ENCODE data around the gene REXO1.

Gene REXO1

GRCh38 chr19:1855040-1855827, 7.0 kb upstream of the REXO1 start (continued):
- TF ChIP-seq AEBP2 (tag by site-specific recombination; IDR thresholded peaks at IDR 0.05; ENCODE audit: borderline replicate concordance) (no peak), ZNF707 (tag by site-specific recombination; IDR thresholded peaks at IDR 0.05) (no peak), ZNF341 (tag by site-specific recombination; IDR thresholded peaks at IDR 0.05; ENCODE audit: low read depth) (0 out of 2 replicates have a peak, but pooled peaks have one; percentile 16), ZNF544 (tag by site-specific recombination; IDR thresholded peaks at IDR 0.05) (no peak), ZSCAN16 (tag by site-specific recombination; IDR thresholded peaks at IDR 0.05) (no peak), ZNF302 (tag by site-specific recombination; IDR thresholded peaks at IDR 0.05; ENCODE audit: low read depth) (no peak), ZNF362 (tag by site-specific recombination; IDR thresholded peaks at IDR 0.05) (no peak), ZNF23 (tag by site-specific recombination; IDR thresholded peaks at IDR 0.05; ENCODE audit: borderline replicate concordance) (no peak), ZNF274 (IDR thresholded peaks at IDR 0.05; ENCODE audit: low read length) (no peak), ZNF274 (tag by site-specific recombination; IDR thresholded peaks at IDR 0.05; ENCODE audit: borderline replicate concordance) (no peak), ZNF571 (tag by site-specific recombination; IDR thresholded peaks at IDR 0.05) (no peak), SP7 (tag by site-specific recombination; IDR thresholded peaks at IDR 0.05) (no peak), KLF1 (tag by site-specific recombination; IDR thresholded peaks at IDR 0.05) (peak; percentile 86), ZNF549 (tag by site-specific recombination; IDR thresholded peaks at IDR 0.05) (no peak), KLF8 (tag by site-specific recombination; IDR thresholded peaks at IDR 0.05) (peak; percentile 83; the same call in 1 of the 2 replicates), ZNF837 (tag by site-specific recombination; IDR thresholded peaks at IDR 0.05) (no peak), KLF7 (tag by site-specific recombination; IDR thresholded peaks at IDR 0.05; ENCODE audit: borderline replicate concordance) (no peak), HOXD13 (CRISPR knock-in tag; IDR thresholded peaks at IDR 0.05; ENCODE audit: borderline replicate concordance) (no peak), ZNF600 (tag by site-specific recombination; IDR thresholded peaks at IDR 0.05) (no peak), BCL11A (tag by site-specific recombination; IDR thresholded peaks at IDR 0.05; ENCODE audit: low read depth) (0 out of 2 replicates have a peak, but pooled peaks have one; percentile 17), ZNF169 (tag by site-specific recombination; IDR thresholded peaks at IDR 0.05) (no peak), MYNN (tag by site-specific recombination; IDR thresholded peaks at IDR 0.05; ENCODE audit: borderline replicate concordance) (no peak), EGR2 (tag by site-specific recombination; IDR thresholded peaks at IDR 0.05; ENCODE audit: low read depth) (no peak; the same call in none of the 2 replicates), YY2 (tag by site-specific recombination; IDR thresholded peaks at IDR 0.05) (no peak), ZNF704 (tag by site-specific recombination; IDR thresholded peaks at IDR 0.05) (no peak), ZNF335 (tag by site-specific recombination; conservative IDR thresholded peaks at IDR 0.05) (peak; percentile 27; the same call in 1 of the 2 replicates), ZNF514 (tag by site-specific recombination; IDR thresholded peaks at IDR 0.05) (no peak), SP2 (tag by site-specific recombination; IDR thresholded peaks at IDR 0.05) (peak; percentile 86)
- TF ChIP-seq, protein P1, sequence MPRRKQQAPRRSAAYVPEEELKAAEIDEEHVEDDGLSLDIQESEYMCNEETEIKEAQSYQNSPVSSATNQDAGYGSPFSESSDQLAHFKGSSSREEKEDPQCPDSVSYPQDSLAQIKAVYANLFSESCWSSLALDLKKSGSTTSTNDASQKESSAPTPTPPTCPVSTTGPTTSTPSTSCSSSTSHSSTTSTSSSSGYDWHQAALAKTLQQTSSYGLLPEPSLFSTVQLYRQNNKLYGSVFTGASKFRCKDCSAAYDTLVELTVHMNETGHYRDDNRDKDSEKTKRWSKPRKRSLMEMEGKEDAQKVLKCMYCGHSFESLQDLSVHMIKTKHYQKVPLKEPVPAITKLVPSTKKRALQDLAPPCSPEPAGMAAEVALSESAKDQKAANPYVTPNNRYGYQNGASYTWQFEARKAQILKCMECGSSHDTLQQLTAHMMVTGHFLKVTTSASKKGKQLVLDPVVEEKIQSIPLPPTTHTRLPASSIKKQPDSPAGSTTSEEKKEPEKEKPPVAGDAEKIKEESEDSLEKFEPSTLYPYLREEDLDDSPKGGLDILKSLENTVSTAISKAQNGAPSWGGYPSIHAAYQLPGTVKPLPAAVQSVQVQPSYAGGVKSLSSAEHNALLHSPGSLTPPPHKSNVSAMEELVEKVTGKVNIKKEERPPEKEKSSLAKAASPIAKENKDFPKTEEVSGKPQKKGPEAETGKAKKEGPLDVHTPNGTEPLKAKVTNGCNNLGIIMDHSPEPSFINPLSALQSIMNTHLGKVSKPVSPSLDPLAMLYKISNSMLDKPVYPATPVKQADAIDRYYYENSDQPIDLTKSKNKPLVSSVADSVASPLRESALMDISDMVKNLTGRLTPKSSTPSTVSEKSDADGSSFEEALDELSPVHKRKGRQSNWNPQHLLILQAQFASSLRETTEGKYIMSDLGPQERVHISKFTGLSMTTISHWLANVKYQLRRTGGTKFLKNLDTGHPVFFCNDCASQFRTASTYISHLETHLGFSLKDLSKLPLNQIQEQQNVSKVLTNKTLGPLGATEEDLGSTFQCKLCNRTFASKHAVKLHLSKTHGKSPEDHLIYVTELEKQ (tag by site-specific recombination; IDR thresholded peaks at IDR 0.05; ENCODE audit: borderline replicate concordance), result no peak
- TF ChIP-seq, protein P2, sequence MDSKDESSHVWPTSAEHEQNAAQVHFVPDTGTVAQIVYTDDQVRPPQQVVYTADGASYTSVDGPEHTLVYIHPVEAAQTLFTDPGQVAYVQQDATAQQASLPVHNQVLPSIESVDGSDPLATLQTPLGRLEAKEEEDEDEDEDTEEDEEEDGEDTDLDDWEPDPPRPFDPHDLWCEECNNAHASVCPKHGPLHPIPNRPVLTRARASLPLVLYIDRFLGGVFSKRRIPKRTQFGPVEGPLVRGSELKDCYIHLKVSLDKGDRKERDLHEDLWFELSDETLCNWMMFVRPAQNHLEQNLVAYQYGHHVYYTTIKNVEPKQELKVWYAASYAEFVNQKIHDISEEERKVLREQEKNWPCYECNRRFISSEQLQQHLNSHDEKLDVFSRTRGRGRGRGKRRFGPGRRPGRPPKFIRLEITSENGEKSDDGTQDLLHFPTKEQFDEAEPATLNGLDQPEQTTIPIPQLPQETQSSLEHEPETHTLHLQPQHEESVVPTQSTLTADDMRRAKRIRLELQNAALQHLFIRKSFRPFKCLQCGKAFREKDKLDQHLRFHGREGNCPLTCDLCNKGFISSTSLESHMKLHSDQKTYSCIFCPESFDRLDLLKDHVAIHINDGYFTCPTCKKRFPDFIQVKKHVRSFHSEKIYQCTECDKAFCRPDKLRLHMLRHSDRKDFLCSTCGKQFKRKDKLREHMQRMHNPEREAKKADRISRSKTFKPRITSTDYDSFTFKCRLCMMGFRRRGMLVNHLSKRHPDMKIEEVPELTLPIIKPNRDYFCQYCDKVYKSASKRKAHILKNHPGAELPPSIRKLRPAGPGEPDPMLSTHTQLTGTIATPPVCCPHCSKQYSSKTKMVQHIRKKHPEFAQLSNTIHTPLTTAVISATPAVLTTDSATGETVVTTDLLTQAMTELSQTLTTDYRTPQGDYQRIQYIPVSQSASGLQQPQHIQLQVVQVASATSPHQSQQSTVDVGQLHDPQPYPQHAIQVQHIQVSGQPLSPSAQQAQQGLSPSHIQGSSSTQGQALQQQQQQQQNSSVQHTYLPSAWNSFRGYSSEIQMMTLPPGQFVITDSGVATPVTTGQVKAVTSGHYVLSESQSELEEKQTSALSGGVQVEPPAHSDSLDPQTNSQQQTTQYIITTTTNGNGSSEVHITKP (tag by site-specific recombination; IDR thresholded peaks at IDR 0.05), result no peak

All from HEK293 (cell line).